Stimulated activated CD4-positive, alpha-beta T cell treated with anti-CD3 and anti-CD28 coated beads, Interleukin-4, amount 100 ng/mL, for 24 hours (primary cell): ENCODE data around the gene UNC93A.
"Not testable (repeated sequence)": the region's sequence is repeated elsewhere in the genome, so short reads cannot be mapped to it uniquely, and the experiment has no call there.

Experiments
- DNase-seq: peaks from one replicate; pipeline ENCODE4 v3.0.0-alpha.2; 2020

UNC93A gene

GRCh38 chr6:167317172-167317571 is 26.1 kb downstream of the UNC93A start:
- DNase-seq = no peak

GRCh38 chr6:167318354-167318753 is 27.2 kb downstream of the UNC93A start:
- DNase-seq = not testable (repeated sequence)

GRCh38 chr6:167318856-167319255 is 27.7 kb downstream of the UNC93A start:
- not testable (repeated sequence) for DNase-seq

- not testable (repeated sequence) for DNase-seq
Measured at GRCh38 chr6:167319856-167320753, 29.0 kb downstream of the UNC93A start.

GRCh38 chr6:167320754-167321056 is 29.6 kb downstream of the UNC93A start:
- DNase-seq = not testable (repeated sequence)

GRCh38 chr6:167321185-167321584 is 30.1 kb downstream of the UNC93A start:
- not testable (repeated sequence) for DNase-seq

- DNase-seq = no peak
Measured at GRCh38 chr6:167323111-167323510, 32.0 kb downstream of the UNC93A start.

GRCh38 chr6:167324111-167324510 is 33.0 kb downstream of the UNC93A start:
- DNase-seq = no peak

- no peak for DNase-seq
Measured at GRCh38 chr6:167325766-167326165, 34.7 kb downstream of the UNC93A start.

GRCh38 chr6:167327391-167327790 is 36.3 kb downstream of the UNC93A start:
- no peak for DNase-seq

GRCh38 chr6:167328086-167328485 is 37.0 kb downstream of the UNC93A start:
- no peak for DNase-seq

GRCh38 chr6:167329014-167329413 is 37.9 kb downstream of the UNC93A start:
- DNase-seq = no peak

- DNase-seq = no peak
Measured at GRCh38 chr6:167330750-167331149, 39.6 kb downstream of the UNC93A start.

GRCh38 chr6:167331565-167331964 is 40.5 kb downstream of the UNC93A start:
- DNase-seq = no peak

- DNase-seq = no peak
Measured at GRCh38 chr6:167336844-167337630, 45.9 kb downstream of the UNC93A start.

GRCh38 chr6:167337675-167338449 is 46.7 kb downstream of the UNC93A start:
- DNase-seq = no peak

GRCh38 chr6:167338541-167339117 is 47.5 kb downstream of the UNC93A start:
- no peak for DNase-seq

- DNase-seq = no peak
Measured at GRCh38 chr6:167341038-167341583, 50.0 kb downstream of the UNC93A start.

GRCh38 chr6:167341665-167342655 is 50.8 kb downstream of the UNC93A start:
- no peak for DNase-seq

- DNase-seq = no peak
Measured at GRCh38 chr6:167342879-167343610, 51.9 kb downstream of the UNC93A start.

GRCh38 chr6:167345348-167345747 is 54.2 kb downstream of the UNC93A start:
- DNase-seq = no peak
